Caco-2 (cell line): ENCODE results near the gene CASTOR1. TPM values are rescaled to one million over a fixed set of nuclear protein-coding genes. Genes with fewer than 3 reads are reported as not detected.

ENCODE experiments used
- BruUV-seq: library from RNA; stranded (reverse); fragments of 400-500 nt; replicated peaks from 2 replicates; lab custom pipeline; 2021; lab: Mats Ljungman, UMichigan
- CTCF ChIA-PET: fragments of 300-600 bp; sonication (Branson Sonifier 250); formaldehyde crosslinking; loops from one replicate; lab custom pipeline; 2022; ENCODE audit warnings: antibody characterized with exemption; lab: Charles Lee
- POLR2A ChIA-PET: fragments of 300-600 bp; sonication (Branson Sonifier 250); formaldehyde crosslinking; loops from one replicate; lab custom pipeline; 2022; ENCODE audit warnings: antibody characterized with exemption; lab: Charles Lee
- DNase-seq, 2 experiments: peaks; one replicate each; pipeline versions ENCODE4 v3.0.0 to v3.0.0-alpha.2; 2020 to 2022
- H3K27me3 ChIP-seq: replicated peaks from 2 replicates; pipeline ENCODE4 v1.6.0; 2011; ENCODE audit warnings: low read length; ENCODE audit not compliant: control insufficient read depth, insufficient read depth
- H3K36me3 ChIP-seq: 2 replicates; pipeline ENCODE4 v1.5.1; 2011; ENCODE audit warnings: low read length; ENCODE audit not compliant: control insufficient read depth, insufficient read depth
- H3K4me1 ChIP-seq: fragments of 250-450 bp; sonication (Bioruptor Pico); 2 replicates; pipeline ENCODE4 v1.5.1; 2020; ENCODE audit warnings: mild to moderate bottlenecking
- H3K4me3 ChIP-seq: 2 replicates; pipeline ENCODE4 v1.5.1; 2011; ENCODE audit warnings: low read depth, mild to moderate bottlenecking, control low read depth, low read length
- H3K9me3 ChIP-seq: fragments of 250-450 bp; sonication (Bioruptor Pico); 2 replicates; pipeline ENCODE4 v1.5.1; 2020; ENCODE audit warnings: mild to moderate bottlenecking, moderate library complexity
- H3K27ac Mint-ChIP-seq: one replicate; pipeline ENCODE4 v1.8.0; 2022; ENCODE audit warnings: mixed read lengths; ENCODE audit not compliant: unreplicated experiment
- H3K27me3 Mint-ChIP-seq: one replicate; pipeline ENCODE4 v1.8.0; 2022; ENCODE audit warnings: mixed read lengths; ENCODE audit not compliant: insufficient read depth, unreplicated experiment
- H3K36me3 Mint-ChIP-seq: one replicate; pipeline ENCODE4 v1.8.0; 2022; ENCODE audit warnings: mild to moderate bottlenecking, mixed read lengths; ENCODE audit not compliant: insufficient read depth, unreplicated experiment
- H3K4me1 Mint-ChIP-seq: one replicate; pipeline ENCODE4 v1.8.0; 2022; ENCODE audit warnings: low read depth, mixed read lengths; ENCODE audit not compliant: unreplicated experiment
- H3K4me3 Mint-ChIP-seq: one replicate; pipeline ENCODE4 v1.8.0; 2022; ENCODE audit warnings: mild to moderate bottlenecking, moderate library complexity, mixed read lengths; ENCODE audit not compliant: unreplicated experiment
- H3K9me3 Mint-ChIP-seq: one replicate; pipeline ENCODE4 v1.8.0; 2022; ENCODE audit warnings: mixed read lengths; ENCODE audit not compliant: unreplicated experiment
- intact Hi-C: fragments of 100-400 bp; cut with micrococcal nuclease; formaldehyde crosslinking; loops from one replicate; pipeline ENCODE4 v1.10.0; 2022; ENCODE audit not compliant: unreplicated experiment
- total RNA-seq: library from RNA; stranded (reverse); gene quantifications from 2 replicates; pipeline ENCODE4 v1.2.3, GENCODE V29; 2022
- TF ChIP-seq, protein P1 (sequence below), 2 experiments: fragments of 200-600 bp in 1 of 2; IDR thresholded peaks; 1 replicate in 1 of 2; 2 replicates in 1 of 2; pipeline versions ENCODE4 v1.5.1 to v1.8.0; 2011 to 2022; ENCODE audit warnings: antibody characterized with exemption in 1 of 2, control low read depth in 1 of 2, inconsistent platforms in 1 of 2, low read depth in 1 of 2, low read length in 1 of 2, mild to moderate bottlenecking in 1 of 2, moderate library complexity in 1 of 2; ENCODE audit not compliant: insufficient read depth in 1 of 2, severe bottlenecking in 1 of 2, unreplicated experiment in 1 of 2

Gene CASTOR1
- total RNA-seq, 1 experiment from 2014 or later: 6.3 TPM

GRCh38 chr22:30293026-30293425 lies 3.7 kb upstream of the CASTOR1 start:
- peaks cover 6% of the 10 kb centered on the region for H3K4me1 Mint-ChIP-seq
- Histone ChIP-seq H3K27me3 (no peaks in the 10 kb centered on the region), H3K36me3 (peaks cover 3% of the 10 kb centered on the region), H3K4me3 (no peak overlapping the region), H3K9me3 (no peaks in the 10 kb centered on the region), H3K4me1 (peaks cover 8% of the 10 kb centered on the region)
- TF ChIP-seq, protein P1, sequence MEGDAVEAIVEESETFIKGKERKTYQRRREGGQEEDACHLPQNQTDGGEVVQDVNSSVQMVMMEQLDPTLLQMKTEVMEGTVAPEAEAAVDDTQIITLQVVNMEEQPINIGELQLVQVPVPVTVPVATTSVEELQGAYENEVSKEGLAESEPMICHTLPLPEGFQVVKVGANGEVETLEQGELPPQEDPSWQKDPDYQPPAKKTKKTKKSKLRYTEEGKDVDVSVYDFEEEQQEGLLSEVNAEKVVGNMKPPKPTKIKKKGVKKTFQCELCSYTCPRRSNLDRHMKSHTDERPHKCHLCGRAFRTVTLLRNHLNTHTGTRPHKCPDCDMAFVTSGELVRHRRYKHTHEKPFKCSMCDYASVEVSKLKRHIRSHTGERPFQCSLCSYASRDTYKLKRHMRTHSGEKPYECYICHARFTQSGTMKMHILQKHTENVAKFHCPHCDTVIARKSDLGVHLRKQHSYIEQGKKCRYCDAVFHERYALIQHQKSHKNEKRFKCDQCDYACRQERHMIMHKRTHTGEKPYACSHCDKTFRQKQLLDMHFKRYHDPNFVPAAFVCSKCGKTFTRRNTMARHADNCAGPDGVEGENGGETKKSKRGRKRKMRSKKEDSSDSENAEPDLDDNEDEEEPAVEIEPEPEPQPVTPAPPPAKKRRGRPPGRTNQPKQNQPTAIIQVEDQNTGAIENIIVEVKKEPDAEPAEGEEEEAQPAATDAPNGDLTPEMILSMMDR (IDR thresholded peaks at IDR 0.05; ENCODE audit: insufficient read depth in 1 of 2, low read depth in 1 of 2, low read length in 1 of 2, severe bottlenecking in 1 of 2, unreplicated experiment in 1 of 2): no peak
- intact Hi-C loops: no loop called here
- POLR2A ChIA-PET: interaction anchor here (0.7 kb wide), 1 partner anchor 34 kb away, joined by 3 read pairs; the partner anchor contains the start of gene TBC1D10A
- no peak overlapping the region for H3K27ac Mint-ChIP-seq
- H3K9me3 Mint-ChIP-seq: no peaks in the 10 kb centered on the region
- CTCF ChIA-PET: no interaction called here
- DNase-seq: no peak
- H3K4me3 Mint-ChIP-seq: no peak overlapping the region
- no peaks in the 10 kb centered on the region for H3K27me3 Mint-ChIP-seq
- no TSS peak for BruUV-seq
- peaks cover 9% of the 10 kb centered on the region for H3K36me3 Mint-ChIP-seq

DNA sequence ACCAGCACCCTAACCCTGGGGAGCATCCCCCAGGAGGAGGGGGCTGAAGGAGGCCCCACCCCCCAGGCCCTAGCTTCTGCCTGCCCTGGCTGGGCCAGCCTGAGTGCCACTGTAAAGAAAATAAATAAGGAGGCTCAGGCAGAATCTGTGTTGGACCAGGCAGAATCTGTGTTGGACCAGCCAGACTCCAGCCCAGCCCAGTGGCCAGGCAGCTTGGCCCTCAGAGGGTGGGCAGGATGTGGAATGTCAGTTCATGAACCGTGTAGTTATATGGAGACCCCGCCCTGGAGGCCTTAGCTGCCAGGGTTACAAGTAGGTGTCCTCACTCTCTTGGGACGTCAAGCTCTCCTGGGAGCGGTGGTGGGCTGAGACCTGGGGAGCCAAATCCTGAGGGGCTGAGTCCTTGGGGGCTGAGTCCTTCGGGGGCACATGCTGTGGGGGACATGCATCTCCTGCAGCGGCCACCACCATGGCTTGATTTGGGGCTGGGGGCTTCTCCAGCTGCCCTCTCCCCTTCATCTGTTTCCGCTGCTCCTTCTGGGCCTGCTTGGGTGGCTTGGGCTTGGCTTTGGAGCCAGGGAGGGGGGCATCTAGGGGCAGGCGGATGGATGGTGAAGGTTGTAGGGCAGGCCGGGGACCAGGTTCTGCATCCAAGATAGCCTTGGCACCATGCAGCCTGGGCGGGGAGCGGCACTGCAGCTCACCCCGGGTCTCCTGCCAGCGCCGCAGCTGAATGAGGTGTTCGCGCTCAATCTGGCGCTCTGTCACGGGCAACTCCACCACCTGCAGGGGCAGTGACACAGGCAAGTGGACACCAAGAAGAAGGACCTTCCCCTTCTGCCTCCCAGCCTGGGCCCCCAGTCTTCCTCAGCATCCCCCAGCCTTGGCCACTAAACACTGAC lies 3.0 kb upstream of the CASTOR1 start:
- Histone ChIP-seq H3K36me3 (no peaks in the 10 kb centered on the region), H3K4me1 (peaks cover 4% of the 10 kb centered on the region), H3K27me3 (no peaks in the 10 kb centered on the region), H3K4me3 (no peak overlapping the region), H3K9me3 (no peaks in the 10 kb centered on the region)
- CTCF ChIA-PET: interaction anchor here (1.1 kb wide), 1 partner anchor 99 kb away, joined by 3 read pairs; no protein-coding TSS in a partner anchor
- intact Hi-C loops: no loop called here
- Mint-ChIP-seq H3K27me3 (no peaks in the 10 kb centered on the region), H3K36me3 (peaks cover 8% of the 10 kb centered on the region), H3K4me3 (no peak overlapping the region), H3K27ac (no peak overlapping the region), H3K9me3 (no peaks in the 10 kb centered on the region), H3K4me1 (peaks cover 5% of the 10 kb centered on the region)
- POLR2A ChIA-PET: interaction anchor here (0.7 kb wide), 1 partner anchor 35 kb away, joined by 3 read pairs; the partner anchor contains the start of gene TBC1D10A
- TF ChIP-seq, protein P1 (IDR thresholded peaks at IDR 0.05; ENCODE audit: insufficient read depth in 1 of 2, low read depth in 1 of 2, low read length in 1 of 2, severe bottlenecking in 1 of 2, unreplicated experiment in 1 of 2): no peak
- BruUV-seq: no TSS peak
- no peak for DNase-seq

DNA sequence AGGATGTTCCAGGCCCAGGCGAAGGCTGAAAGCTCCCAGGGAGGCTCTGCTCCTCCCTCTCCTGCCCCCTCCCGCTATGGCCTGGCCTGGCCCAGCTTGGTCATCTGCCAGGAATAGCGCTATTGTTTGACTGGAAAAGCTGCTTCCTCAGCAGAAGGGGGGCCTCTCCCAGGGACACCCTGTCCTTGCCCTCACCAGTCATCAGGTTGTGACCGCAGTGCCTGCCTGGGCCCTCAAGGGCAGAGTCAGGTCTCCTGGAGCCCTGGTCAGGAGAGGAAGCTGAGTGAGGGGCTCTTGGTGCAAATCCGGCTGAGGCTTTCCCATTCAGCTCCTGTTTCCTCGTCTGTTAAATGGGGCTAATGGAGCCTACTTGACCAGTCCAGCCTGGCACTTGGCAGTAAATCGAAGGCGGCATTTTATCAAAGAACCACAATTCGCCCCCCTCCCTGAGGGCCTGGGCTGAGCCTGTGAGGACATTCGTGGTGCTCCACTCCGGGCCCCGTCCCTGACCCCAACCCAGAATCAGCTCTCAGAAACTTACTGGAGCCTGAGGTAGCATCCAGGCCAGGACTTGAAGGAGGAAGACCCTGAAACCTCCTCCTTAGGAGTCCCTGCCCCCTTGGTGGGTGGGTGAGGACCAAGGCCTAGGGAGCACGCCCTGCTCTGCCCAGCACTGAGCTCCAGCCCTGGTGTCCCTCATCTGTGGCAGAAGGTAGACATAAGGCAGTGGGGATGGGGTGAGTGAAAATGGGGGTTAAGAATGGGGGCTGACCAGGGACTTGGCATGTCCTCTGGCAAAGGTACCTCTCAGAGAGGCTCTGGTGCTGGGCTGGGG lies 2.0 kb upstream of the CASTOR1 start:
- CTCF ChIA-PET: interaction anchor here (1.1 to 4.4 kb wide), 2 partner anchors 36 to 100 kb away, joined by 3 to 106 read pairs; partner anchors contain the start of gene TBC1D10A
- Mint-ChIP-seq H3K4me3 (no peak overlapping the region), H3K9me3 (no peaks in the 10 kb centered on the region), H3K27ac (no peak overlapping the region), H3K4me1 (peaks cover 5% of the 10 kb centered on the region), H3K36me3 (peaks cover 8% of the 10 kb centered on the region), H3K27me3 (no peaks in the 10 kb centered on the region)
- Histone ChIP-seq H3K9me3 (no peaks in the 10 kb centered on the region), H3K4me1 (peaks cover 4% of the 10 kb centered on the region), H3K4me3 (no peak overlapping the region), H3K27me3 (no peaks in the 10 kb centered on the region), H3K36me3 (no peaks in the 10 kb centered on the region)
- no TSS peak for BruUV-seq
- no peak for DNase-seq
- POLR2A ChIA-PET: interaction anchor here (1.4 kb wide), 1 partner anchor 36 kb away, joined by 10 read pairs; the partner anchor contains the start of gene TBC1D10A
- TF ChIP-seq, protein P1 (IDR thresholded peaks at IDR 0.05; ENCODE audit: insufficient read depth in 1 of 2, low read depth in 1 of 2, low read length in 1 of 2, severe bottlenecking in 1 of 2, unreplicated experiment in 1 of 2): no peak
- intact Hi-C loops: no loop called here
